Trophoblast cell (in vitro differentiated cells and primary cell): ENCODE data around the gene MTHFS.

Experiments
- DNase-seq, 2 donors: peaks; one replicate each; pipeline ENCODE4 v3.0.0-alpha.2; 2016
- H2AFZ ChIP-seq: 2 replicates; pipeline ENCODE4 v1.6.1; 2013; ENCODE audit warnings: low read length, moderate library complexity, mild to moderate bottlenecking; ENCODE audit not compliant: insufficient read depth, poor library complexity
- H2AK5ac ChIP-seq: 2 replicates; pipeline ENCODE4 v1.6.1; 2013; ENCODE audit warnings: mild to moderate bottlenecking, low read length
- H2BK120ac ChIP-seq: 2 replicates; pipeline ENCODE4 v1.6.1; 2013; ENCODE audit warnings: low read length, mild to moderate bottlenecking, moderate library complexity; ENCODE audit not compliant: insufficient read depth, poor library complexity
- H2BK12ac ChIP-seq: 2 replicates; pipeline ENCODE4 v1.6.1; 2013; ENCODE audit warnings: mild to moderate bottlenecking, low read length, moderate library complexity
- H2BK5ac ChIP-seq: 2 replicates; pipeline ENCODE4 v1.6.1; 2013; ENCODE audit warnings: low read length, low read depth, moderate library complexity, mild to moderate bottlenecking; ENCODE audit not compliant: poor library complexity
- H3K14ac ChIP-seq: 2 replicates; pipeline ENCODE4 v1.6.1; 2013; ENCODE audit warnings: mild to moderate bottlenecking, low read length
- H3K18ac ChIP-seq: 2 replicates; pipeline ENCODE4 v1.6.1; 2013; ENCODE audit warnings: mild to moderate bottlenecking, low read length
- H3K23ac ChIP-seq: 2 replicates; pipeline ENCODE4 v1.6.1; 2013; ENCODE audit warnings: low read length
- H3K27ac ChIP-seq: 2 replicates; pipeline ENCODE4 v1.5.1; 2013; ENCODE audit warnings: low read depth, mild to moderate bottlenecking, inconsistent platforms, low read length, moderate library complexity
- H3K27me3 ChIP-seq: 2 replicates; pipeline ENCODE4 v1.6.1; 2013; ENCODE audit warnings: inconsistent platforms, mild to moderate bottlenecking, low read length, moderate library complexity; ENCODE audit not compliant: insufficient read depth
- H3K36me3 ChIP-seq, 2 experiments: 1 replicate in 1 of 2; 2 replicates in 1 of 2; pipeline ENCODE4 v1.6.1; 2013; ENCODE audit warnings: low read length in 2 of 2, mild to moderate bottlenecking in 2 of 2, moderate library complexity in 1 of 2; ENCODE audit not compliant: insufficient read depth in 2 of 2, control insufficient read depth in 1 of 2
- H3K4ac ChIP-seq: 2 replicates; pipeline ENCODE4 v1.6.1; 2013; ENCODE audit warnings: low read depth, mild to moderate bottlenecking, low read length, moderate library complexity
- H3K4me1 ChIP-seq, 2 experiments: 1 replicate in 1 of 2; 2 replicates in 1 of 2; pipeline ENCODE4 v1.6.1; 2013; ENCODE audit warnings: low read length in 2 of 2, mild to moderate bottlenecking in 2 of 2, moderate library complexity in 1 of 2; ENCODE audit not compliant: insufficient read depth in 2 of 2, control insufficient read depth in 1 of 2
- H3K4me2 ChIP-seq: 2 replicates; pipeline ENCODE4 v1.6.1; 2013; ENCODE audit warnings: inconsistent platforms, mild to moderate bottlenecking, low read length, moderate library complexity
- H3K4me3 ChIP-seq: 2 replicates; pipeline ENCODE4 v1.5.1; 2013; ENCODE audit warnings: mild to moderate bottlenecking, low read depth, low read length, inconsistent platforms
- H3K79me1 ChIP-seq: one replicate; pipeline ENCODE4 v1.6.1; 2013; ENCODE audit warnings: low read length
- H3K79me2 ChIP-seq: 2 replicates; pipeline ENCODE4 v1.6.1; 2013; ENCODE audit warnings: low read length, mild to moderate bottlenecking; ENCODE audit not compliant: control insufficient read depth, insufficient read depth, poor library complexity
- H3K9ac ChIP-seq: 2 replicates; pipeline ENCODE4 v1.6.1; 2013; ENCODE audit warnings: mild to moderate bottlenecking, low read length
- H3K9me3 ChIP-seq: 2 replicates; pipeline ENCODE4 v1.6.1; 2013; ENCODE audit warnings: low read depth, mild to moderate bottlenecking, control low read depth, inconsistent platforms, low read length; ENCODE audit not compliant: insufficient read depth
- H4K12ac ChIP-seq: 2 replicates; pipeline ENCODE4 v1.6.1; 2013; ENCODE audit warnings: low read depth, mild to moderate bottlenecking, low read length, moderate library complexity
- H4K8ac ChIP-seq: 2 replicates; pipeline ENCODE4 v1.6.1; 2013; ENCODE audit warnings: low read depth, mild to moderate bottlenecking, low read length, moderate library complexity
- H4K91ac ChIP-seq: one replicate; pipeline ENCODE4 v1.6.1; 2013; ENCODE audit warnings: low read depth, mild to moderate bottlenecking, low read length, moderate library complexity
- WGBS: extraction: QIAGEN DNeasy Blood & Tissue Kit; methylation state at CpG from one replicate; pipeline ENCODE4 v1.1.7; 2013; ENCODE audit warnings: missing lambda C conversion rate; ENCODE audit not compliant: insufficient read length, insufficient coverage; ENCODE audit errors: extremely low coverage; 5-methylcytosine and 5-hydroxymethylcytosine counted together

The MTHFS gene

GRCh38 chr15:79884204-79884596 lies 12.6 kb downstream of the MTHFS start:
- H2BK120ac ChIP-seq = no peak overlapping the region
- H3K27me3 ChIP-seq = no peaks in the 10 kb centered on the region
- no peak overlapping the region for H3K14ac ChIP-seq
- no CpG with 5 or more reads among the region's 2 CpGs for WGBS
- H3K9ac ChIP-seq = no peak overlapping the region
- no peak overlapping the region for H4K12ac ChIP-seq
- no peak overlapping the region for H2BK12ac ChIP-seq
- no peak overlapping the region for H3K4me3 ChIP-seq
- H3K4me1 ChIP-seq = no peaks in the 10 kb centered on the region
- DNase-seq = no peak
- H4K91ac ChIP-seq = no peak overlapping the region
- H3K79me1 ChIP-seq = no peaks in the 10 kb centered on the region
- H3K4ac ChIP-seq = no peak overlapping the region
- H3K23ac ChIP-seq = no peak overlapping the region
- H2BK5ac ChIP-seq = no peak overlapping the region
- no peak overlapping the region for H3K4me2 ChIP-seq
- H3K79me2 ChIP-seq = no peaks in the 10 kb centered on the region
- no peak overlapping the region for H3K18ac ChIP-seq
- H3K9me3 ChIP-seq = peaks cover 2% of the 10 kb centered on the region
- H4K8ac ChIP-seq = no peak overlapping the region
- H2AFZ ChIP-seq = no peak overlapping the region
- H2AK5ac ChIP-seq = no peak overlapping the region
- H3K36me3 ChIP-seq = peaks cover 4 to 13% of the 10 kb centered on the region in 2 experiments
- no peak overlapping the region for H3K27ac ChIP-seq

- Histone ChIP-seq H3K9ac (no peak overlapping the region), H3K27me3 (no peaks in the 10 kb centered on the region), H3K4me2 (no peak overlapping the region), H4K91ac (no peak overlapping the region), H3K27ac (no peak overlapping the region), H2BK12ac (no peak overlapping the region), H3K79me1 (no peaks in the 10 kb centered on the region), H2BK120ac (no peak overlapping the region), H3K79me2 (no peaks in the 10 kb centered on the region), H2BK5ac (no peak overlapping the region), H3K36me3 (peaks cover 5 to 13% of the 10 kb centered on the region in 2 experiments), H3K4ac (no peak overlapping the region), H3K23ac (no peak overlapping the region), H4K8ac (no peak overlapping the region), H2AK5ac (no peak overlapping the region), H2AFZ (no peak overlapping the region), H3K4me3 (no peak overlapping the region), H4K12ac (no peak overlapping the region), H3K9me3 (peaks cover 2% of the 10 kb centered on the region), H3K14ac (no peak overlapping the region), H3K4me1 (no peaks in the 10 kb centered on the region), H3K18ac (no peak overlapping the region)
- WGBS = no CpG with 5 or more reads among the region's 1 CpG
- DNase-seq = no peak
Observed at GRCh38 chr15:79883579-79884203, 13.1 kb downstream of the MTHFS start.

DNA sequence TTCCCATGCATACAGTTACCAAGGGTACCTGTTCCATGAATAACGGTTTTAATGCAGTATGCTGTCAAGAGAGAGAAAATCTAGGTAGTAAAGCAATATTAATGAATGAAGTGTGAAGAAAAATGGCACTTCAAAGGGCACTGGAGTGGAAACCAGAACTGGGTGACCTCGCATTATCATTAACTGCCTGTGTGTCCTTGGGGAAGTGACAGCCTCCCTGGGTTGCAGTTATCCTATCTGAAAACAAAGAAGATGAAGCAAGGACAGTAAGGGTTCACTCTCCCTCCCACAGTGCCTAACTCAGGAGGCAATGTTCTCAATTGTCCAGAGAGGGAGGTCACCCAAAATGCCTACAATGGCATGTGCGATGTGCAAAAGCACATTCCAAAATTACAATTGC lies 15.1 kb downstream of the MTHFS start:
- H3K4me2 ChIP-seq = no peak overlapping the region
- no peak overlapping the region for H3K4ac ChIP-seq
- DNase-seq = no peak
- H3K36me3 ChIP-seq = peaks cover 10 to 17% of the 10 kb centered on the region in 2 experiments
- no peak overlapping the region for H3K23ac ChIP-seq
- H3K4me1 ChIP-seq = no peaks in the 10 kb centered on the region
- no peak overlapping the region for H3K27ac ChIP-seq
- H4K8ac ChIP-seq = no peak overlapping the region
- H3K79me1 ChIP-seq = no peaks in the 10 kb centered on the region
- no peak overlapping the region for H3K18ac ChIP-seq
- no peaks in the 10 kb centered on the region for H3K79me2 ChIP-seq
- no peak overlapping the region for H4K91ac ChIP-seq
- H2AFZ ChIP-seq = no peak overlapping the region
- H2BK120ac ChIP-seq = no peak overlapping the region
- H2BK12ac ChIP-seq = no peak overlapping the region
- no CpG with 5 or more reads among the region's 3 CpGs for WGBS
- H3K9me3 ChIP-seq = peaks cover 5% of the 10 kb centered on the region
- no peaks in the 10 kb centered on the region for H3K27me3 ChIP-seq
- H3K9ac ChIP-seq = no peak overlapping the region
- H3K14ac ChIP-seq = no peak overlapping the region
- no peak overlapping the region for H4K12ac ChIP-seq
- H2BK5ac ChIP-seq = no peak overlapping the region
- H3K4me3 ChIP-seq = no peak overlapping the region
- H2AK5ac ChIP-seq = no peak overlapping the region

DNA sequence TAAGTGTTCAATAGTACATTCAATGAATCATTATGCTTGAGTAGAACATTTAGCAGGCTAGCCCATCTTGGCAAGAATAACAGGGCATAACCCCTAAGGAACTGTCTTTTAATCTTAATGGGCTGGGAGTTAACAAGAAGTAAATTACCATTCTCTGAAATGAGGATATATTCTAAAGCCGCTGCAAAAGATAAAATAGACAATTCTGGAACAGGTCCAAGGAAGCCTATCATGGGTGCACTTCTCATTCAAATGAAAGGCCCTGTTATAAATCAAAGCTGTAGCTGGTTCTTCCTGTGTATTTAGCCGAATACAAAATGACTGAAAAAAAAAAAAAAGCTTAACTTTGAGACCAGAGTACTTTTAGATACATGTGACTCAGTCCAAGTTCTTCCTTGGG lies 15.6 kb downstream of the MTHFS start:
- WGBS = no CpG with 5 or more reads among the region's 2 CpGs
- H3K23ac ChIP-seq = no peak overlapping the region

More for the DNA sequence above, 15.6 kb downstream of the MTHFS start:
- Histone ChIP-seq H3K36me3 (peaks cover 10 to 17% of the 10 kb centered on the region in 2 experiments), H4K12ac (no peak overlapping the region), H3K27ac (no peak overlapping the region), H3K14ac (no peak overlapping the region), H3K79me1 (no peaks in the 10 kb centered on the region), H4K91ac (no peak overlapping the region), H3K79me2 (no peaks in the 10 kb centered on the region), H2BK5ac (no peak overlapping the region), H2AFZ (no peak overlapping the region), H3K27me3 (no peaks in the 10 kb centered on the region), H3K18ac (no peak overlapping the region), H2AK5ac (no peak overlapping the region), H3K9me3 (peaks cover 5% of the 10 kb centered on the region), H4K8ac (no peak overlapping the region), H3K4me3 (no peak overlapping the region), H3K4ac (no peak overlapping the region), H3K4me2 (no peak overlapping the region), H3K9ac (no peak overlapping the region), H2BK120ac (no peak overlapping the region), H2BK12ac (no peak overlapping the region), H3K4me1 (no peaks in the 10 kb centered on the region)
- DNase-seq = no peak
